Activated CD4-positive, alpha-beta T cell treated with anti-CD3 and anti-CD28 coated beads, Interleukin-2, amount 10 ng/mL, durations not matched to agents 24 days and 14 days (primary cell): ENCODE measurements around the gene CCDC159. TPM values are rescaled to one million over a fixed set of nuclear protein-coding genes. Genes with fewer than 3 reads are reported as not detected.
"Not testable (repeated sequence)": the region's sequence is repeated elsewhere in the genome, so short reads cannot be mapped to it uniquely, and the experiment has no call there.

Experiments used
- DNase-seq: peaks from one replicate; pipeline ENCODE4 v3.0.0; 2022
- H3K27ac Mint-ChIP-seq: one replicate; pipeline ENCODE4 v1.8.0; 2022; ENCODE audit warnings: mild to moderate bottlenecking, mixed read lengths
- H3K27me3 Mint-ChIP-seq: one replicate; pipeline ENCODE4 v1.8.0; 2022; ENCODE audit warnings: mixed read lengths
- H3K36me3 Mint-ChIP-seq: one replicate; pipeline ENCODE4 v1.8.0; 2022; ENCODE audit warnings: low read depth, mild to moderate bottlenecking, mixed read lengths
- H3K4me1 Mint-ChIP-seq: one replicate; pipeline ENCODE4 v1.8.0; 2021; ENCODE audit warnings: mixed read lengths
- H3K4me3 Mint-ChIP-seq: one replicate; pipeline ENCODE4 v1.8.0; 2022; ENCODE audit warnings: mild to moderate bottlenecking, moderate library complexity, mixed read lengths
- H3K9me3 Mint-ChIP-seq: one replicate; pipeline ENCODE4 v1.8.0; 2021; ENCODE audit warnings: mixed read lengths
- intact Hi-C: fragments of 100-400 bp; cut with micrococcal nuclease; formaldehyde crosslinking; loops from one replicate; pipeline ENCODE4 v1.15.1; 2023
- total RNA-seq: library from RNA; stranded (reverse); gene quantifications from 2 replicates; pipeline ENCODE4 v1.2.3, GENCODE V29; 2022

Gene CCDC159
- total RNA-seq, 1 donor from 2014 or later = 11.7 TPM

DNA sequence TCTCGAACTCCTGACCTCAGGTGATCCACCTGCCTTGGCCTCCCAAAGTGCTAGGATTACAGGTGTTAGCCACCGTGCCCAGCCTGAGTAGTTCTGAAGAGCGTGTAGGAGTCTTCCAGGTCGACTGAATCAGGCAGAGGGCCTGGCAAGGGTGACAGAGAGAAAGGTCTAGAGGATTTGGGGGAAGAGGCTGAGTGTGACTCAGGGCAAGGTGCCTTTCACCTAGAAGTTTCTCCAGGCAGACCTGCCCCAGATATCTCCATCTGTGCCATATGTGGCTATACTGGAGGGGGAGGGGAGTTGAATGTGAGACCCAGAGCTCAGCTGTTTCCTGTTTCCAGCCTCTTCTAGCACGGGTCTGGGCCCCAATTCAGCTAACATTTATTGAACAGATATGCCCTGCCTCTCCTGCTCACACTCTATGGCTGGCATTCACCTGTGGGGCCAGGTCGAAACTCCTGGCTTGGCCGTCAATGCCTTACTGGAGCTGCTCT lies 1.3 kb downstream of the CCDC159 start:
- peaks cover 8% of the 10 kb centered on the region for H3K9me3 Mint-ChIP-seq
- intact Hi-C loops = no loop called here
- H3K4me1 Mint-ChIP-seq = peaks cover 23% of the 10 kb centered on the region
- peaks cover 6% of the 10 kb centered on the region for H3K36me3 Mint-ChIP-seq
- H3K4me3 Mint-ChIP-seq = peak overlapping the region; percentile 89
- no peak for DNase-seq
- H3K27ac Mint-ChIP-seq = no peak overlapping the region
- H3K27me3 Mint-ChIP-seq = no peaks in the 10 kb centered on the region

DNA sequence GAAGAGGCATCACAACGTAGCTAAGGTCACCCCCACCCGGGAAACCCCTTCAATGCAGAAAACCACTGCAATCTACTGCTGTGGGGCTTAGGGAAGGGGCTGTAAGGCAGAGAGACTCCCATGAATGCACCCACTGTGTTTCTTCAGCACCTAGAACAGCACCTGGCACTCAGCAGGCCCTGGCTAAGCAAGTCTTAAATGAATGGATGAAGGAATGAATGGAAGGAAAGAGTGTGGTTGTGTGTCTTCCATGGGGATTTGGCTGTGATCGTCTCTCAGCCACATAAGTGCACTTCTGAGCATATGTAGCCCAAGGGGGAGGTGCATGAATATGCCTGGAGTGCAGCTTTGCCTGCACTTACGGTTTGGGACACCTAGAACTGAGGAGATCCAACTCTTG lies 2.9 kb downstream of the CCDC159 start:
- peaks cover 23% of the 10 kb centered on the region for H3K4me1 Mint-ChIP-seq
- H3K27me3 Mint-ChIP-seq = no peaks in the 10 kb centered on the region
- intact Hi-C loops = no loop called here

GRCh38 chr19:11354102-11354501 lies 7.8 kb downstream of the CCDC159 start:
- H3K4me3 Mint-ChIP-seq, H3K4me1 Mint-ChIP-seq, H3K36me3 Mint-ChIP-seq, intact Hi-C loops, H3K27ac Mint-ChIP-seq, H3K27me3 Mint-ChIP-seq, H3K9me3 Mint-ChIP-seq, DNase-seq: not testable (repeated sequence)

More for the DNA sequence above, 2.9 kb downstream of the CCDC159 start:
- Mint-ChIP-seq H3K9me3 (peaks cover 8% of the 10 kb centered on the region), H3K27ac (no peak overlapping the region), H3K4me3 (no peak overlapping the region), H3K36me3 (peaks cover 6% of the 10 kb centered on the region)
- no peak for DNase-seq

DNA sequence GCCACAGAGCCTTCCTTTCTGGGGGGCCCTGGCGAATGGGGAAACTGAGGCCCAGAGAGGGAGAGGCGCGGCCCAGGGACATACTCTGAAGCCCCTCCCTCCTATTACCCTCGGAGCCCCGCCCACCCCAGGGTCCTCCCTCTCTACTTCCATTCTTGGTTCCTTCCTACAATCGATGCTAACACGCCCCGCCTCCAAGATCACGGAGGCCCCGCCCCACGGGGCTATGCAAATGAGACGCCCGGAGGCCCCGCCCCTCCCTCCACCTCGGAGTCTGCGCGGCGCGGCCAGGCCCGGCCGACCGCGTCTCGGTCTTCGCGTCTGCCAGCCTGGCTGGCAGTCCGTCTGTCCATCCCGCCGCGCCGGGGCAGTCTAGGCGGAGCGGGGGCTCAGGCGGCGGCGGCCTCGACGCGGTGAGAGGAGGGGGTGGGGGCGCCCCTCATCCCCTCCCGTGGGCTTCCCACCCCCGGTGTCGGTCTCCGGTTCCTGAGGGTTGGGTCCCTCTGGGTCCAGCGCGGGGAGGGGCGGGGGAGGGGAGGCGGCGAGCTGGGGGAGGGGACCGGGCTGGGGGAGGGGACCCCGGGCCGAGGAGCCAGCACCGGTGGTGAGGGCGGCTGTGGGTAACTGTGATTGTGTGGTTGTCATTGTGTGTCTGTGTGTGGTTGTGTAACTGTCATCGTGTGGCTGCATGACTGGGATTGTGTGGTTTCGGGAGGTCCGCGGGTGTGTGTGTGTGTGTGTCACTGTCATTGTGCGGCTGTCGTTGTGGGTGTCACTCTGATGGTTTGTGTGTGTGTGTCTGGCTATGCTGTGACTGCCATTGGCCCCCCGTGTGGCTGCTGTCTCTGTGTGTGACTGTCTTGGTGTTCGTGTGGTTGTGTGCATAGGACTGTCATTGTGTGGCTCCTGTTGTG lies 9.1 kb downstream of the CCDC159 start, which contains the start of gene PLPPR2:
PLPPR2 (plus strand) TSS at position 273 of the 914 bp plus-strand sequence. CDS start 2,242 bp downstream, outside the sequence.
- H3K36me3 Mint-ChIP-seq = no peaks in the 10 kb centered on the region
- peak within 1 kb of the TSS; percentile 68 for H3K4me3 Mint-ChIP-seq

GRCh38 chr19:11356074-11356397 lies 9.7 kb downstream of the CCDC159 start:
- Mint-ChIP-seq H3K4me1 (peaks cover 8% of the 10 kb centered on the region), H3K9me3 (no peaks in the 10 kb centered on the region), H3K4me3 (peak overlapping the region; percentile 68), H3K27me3 (peaks cover 11% of the 10 kb centered on the region), H3K27ac (no peak overlapping the region), H3K36me3 (no peaks in the 10 kb centered on the region)
- intact Hi-C loops = no loop called here
- no peak for DNase-seq

More for the DNA sequence above, 9.1 kb downstream of the CCDC159 start, which contains the start of gene PLPPR2:
- Mint-ChIP-seq H3K4me1 (peaks cover 8% of the 10 kb centered on the region), H3K9me3 (no peaks in the 10 kb centered on the region), H3K27ac (no peak within 1 kb of the TSS), H3K27me3 (peaks cover 11% of the 10 kb centered on the region)
- peak; percentile 96 for DNase-seq
- intact Hi-C loops = loop anchor here (1.0 kb wide), 1 partner anchor 9 kb away; the partner anchor contains the start of genes CCDC159 and TMEM205

DNA sequence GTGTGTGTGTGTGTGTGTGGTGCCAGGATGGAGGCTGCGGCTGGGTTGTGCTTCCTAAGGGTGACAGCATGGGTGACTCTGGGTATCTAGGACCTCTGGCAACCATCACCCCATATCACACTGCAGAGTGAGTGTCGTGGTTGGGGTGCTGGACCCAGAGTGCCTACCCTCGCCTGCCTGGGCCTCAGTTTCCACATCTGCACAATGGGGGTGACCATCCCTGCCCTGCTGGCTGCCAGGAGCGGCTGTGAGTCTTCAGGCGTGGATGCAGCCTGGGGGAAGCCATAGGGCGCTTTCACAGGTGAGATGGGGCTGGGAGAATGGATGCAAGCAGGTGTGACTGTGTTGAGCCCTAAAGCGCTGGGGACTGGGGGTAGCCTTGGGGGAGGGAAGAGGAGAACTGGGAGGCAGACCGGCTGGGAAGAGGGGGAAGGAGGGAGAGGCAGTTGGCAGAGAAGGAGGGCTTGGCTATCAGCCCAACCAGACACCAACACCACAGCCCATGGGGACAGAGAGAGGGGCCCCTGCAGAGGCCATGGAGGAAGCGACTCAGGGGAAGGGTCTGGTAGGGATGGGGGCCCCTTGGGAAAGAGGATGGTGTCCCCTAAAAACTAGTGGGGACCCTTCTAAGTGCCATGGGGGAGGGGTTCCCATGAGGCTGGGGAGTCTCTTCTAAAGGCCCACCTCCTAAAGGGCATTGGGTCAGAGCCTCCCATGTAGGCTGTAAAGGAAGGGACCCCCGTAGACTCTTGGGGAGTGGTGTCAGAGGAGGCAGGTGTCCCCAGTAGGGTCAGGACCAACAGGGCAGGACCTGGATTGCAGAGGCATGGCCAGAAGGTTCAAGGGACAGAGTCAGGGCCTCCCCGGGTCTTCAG lies 10.6 kb downstream of the CCDC159 start:
- Mint-ChIP-seq H3K4me3 (no peak overlapping the region), H3K4me1 (peaks cover 8% of the 10 kb centered on the region), H3K27ac (no peak overlapping the region), H3K9me3 (no peaks in the 10 kb centered on the region), H3K27me3 (peaks cover 11% of the 10 kb centered on the region), H3K36me3 (no peaks in the 10 kb centered on the region)
- DNase-seq = no peak
- intact Hi-C loops = no loop called here

DNA sequence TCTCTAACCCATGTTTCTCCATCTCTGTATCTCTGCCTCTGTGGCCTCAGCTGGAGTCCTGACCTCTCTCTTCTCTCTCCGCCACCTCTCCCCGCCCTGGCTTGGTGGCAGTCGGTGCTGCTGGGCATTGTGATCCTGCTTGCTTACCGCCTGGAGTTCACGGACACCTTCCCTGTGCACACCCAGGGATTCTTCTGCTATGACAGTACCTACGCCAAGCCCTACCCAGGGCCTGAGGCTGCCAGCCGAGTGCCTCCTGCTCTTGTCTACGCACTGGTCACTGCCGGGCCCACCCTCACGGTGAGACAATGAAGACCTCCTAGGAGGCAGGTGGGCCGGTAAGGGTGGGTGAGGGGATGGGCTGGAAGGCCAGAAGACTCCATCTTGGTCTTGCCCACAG lies 13.1 kb downstream of the CCDC159 start:
- Mint-ChIP-seq H3K27me3 (peaks cover 11% of the 10 kb centered on the region), H3K4me3 (no peak overlapping the region), H3K4me1 (peaks cover 7% of the 10 kb centered on the region), H3K27ac (no peak overlapping the region), H3K36me3 (no peaks in the 10 kb centered on the region), H3K9me3 (no peaks in the 10 kb centered on the region)
- intact Hi-C loops = no loop called here
- no peak for DNase-seq

- Mint-ChIP-seq H3K27ac (no peak overlapping the region), H3K4me3 (no peak overlapping the region), H3K36me3 (no peaks in the 10 kb centered on the region), H3K9me3 (no peaks in the 10 kb centered on the region), H3K4me1 (peaks cover under 1% of the 10 kb centered on the region), H3K27me3 (peaks cover 5% of the 10 kb centered on the region)
- intact Hi-C loops = no loop called here
- DNase-seq = peak; percentile 66
Observed at GRCh38 chr19:11361037-11361770, 14.9 kb downstream of the CCDC159 start.

- H3K27me3 Mint-ChIP-seq = peaks cover 2% of the 10 kb centered on the region
- no peaks in the 10 kb centered on the region for H3K9me3 Mint-ChIP-seq
- H3K4me3 Mint-ChIP-seq = no peak overlapping the region
- H3K4me1 Mint-ChIP-seq = no peaks in the 10 kb centered on the region
- no peak for DNase-seq
- no peak overlapping the region for H3K27ac Mint-ChIP-seq
- no peaks in the 10 kb centered on the region for H3K36me3 Mint-ChIP-seq
- intact Hi-C loops = no loop called here
Observed at GRCh38 chr19:11361771-11362731, 15.7 kb downstream of the CCDC159 start.

GRCh38 chr19:11363881-11364280 lies 17.6 kb downstream of the CCDC159 start:
- no peak for DNase-seq
- intact Hi-C loops = no loop called here
- H3K9me3 Mint-ChIP-seq = no peaks in the 10 kb centered on the region
- peaks cover 8% of the 10 kb centered on the region for H3K36me3 Mint-ChIP-seq
- H3K4me1 Mint-ChIP-seq = no peaks in the 10 kb centered on the region
- H3K27me3 Mint-ChIP-seq = peaks cover 2% of the 10 kb centered on the region
- H3K4me3 Mint-ChIP-seq = no peak overlapping the region
- no peak overlapping the region for H3K27ac Mint-ChIP-seq

DNA sequence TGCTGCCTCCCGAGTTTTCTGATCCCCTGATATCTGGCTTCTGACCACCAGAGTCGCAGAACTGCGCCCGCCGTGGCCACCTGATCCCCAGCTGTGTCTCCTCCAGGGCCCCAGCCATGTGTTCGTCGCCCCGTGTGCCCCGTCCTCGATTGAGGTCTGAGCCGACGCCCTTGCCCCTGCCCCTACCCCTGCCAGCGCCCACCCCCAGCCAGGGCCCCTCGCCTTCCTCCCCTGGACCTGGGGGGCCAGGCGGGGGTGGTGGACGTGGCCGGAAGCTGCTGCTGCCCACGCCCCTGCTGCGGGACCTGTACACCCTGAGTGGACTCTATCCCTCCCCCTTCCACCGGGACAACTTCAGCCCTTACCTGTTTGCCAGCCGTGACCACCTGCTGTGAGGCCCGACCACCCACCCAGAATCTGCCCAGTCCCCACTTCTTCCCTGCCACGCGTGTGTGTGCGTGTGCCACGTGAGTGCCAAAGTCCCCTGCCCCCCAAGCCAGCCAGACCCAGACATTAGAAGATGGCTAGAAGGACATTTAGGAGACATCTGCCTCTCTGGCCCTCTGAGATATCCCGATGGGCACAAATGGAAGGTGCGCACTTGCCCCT lies 18.1 kb downstream of the CCDC159 start:
- Mint-ChIP-seq H3K27me3 (no peaks in the 10 kb centered on the region), H3K9me3 (no peaks in the 10 kb centered on the region), H3K4me1 (peaks cover 2% of the 10 kb centered on the region), H3K36me3 (peaks cover 11% of the 10 kb centered on the region), H3K4me3 (no peak overlapping the region), H3K27ac (no peak overlapping the region)
- DNase-seq = no peak
- intact Hi-C loops = no loop called here

GRCh38 chr19:11364935-11365334 lies 18.6 kb downstream of the CCDC159 start:
- no peak for DNase-seq
- H3K9me3 Mint-ChIP-seq = no peaks in the 10 kb centered on the region

More at GRCh38 chr19:11364935-11365334, 18.6 kb downstream of the CCDC159 start:
- H3K4me3 Mint-ChIP-seq = no peak overlapping the region
- peaks cover 14% of the 10 kb centered on the region for H3K36me3 Mint-ChIP-seq
- no peaks in the 10 kb centered on the region for H3K27me3 Mint-ChIP-seq
- peaks cover 2% of the 10 kb centered on the region for H3K4me1 Mint-ChIP-seq
- intact Hi-C loops = no loop called here
- no peak overlapping the region for H3K27ac Mint-ChIP-seq
